Neuron (in vitro differentiated cells): ENCODE data around the gene PAAF1.
"Not testable (repeated sequence)": the region's sequence is repeated elsewhere in the genome, so short reads cannot be mapped to it uniquely, and the experiment has no call there.

Experiments
- H2AFZ ChIP-seq: one replicate; pipeline ENCODE4 v1.6.1; 2013; ENCODE audit warnings: low read depth, mild to moderate bottlenecking, inconsistent platforms, low read length, moderate library complexity
- H3K27me3 ChIP-seq: one replicate; pipeline ENCODE4 v1.6.1; 2013; ENCODE audit warnings: low read length; ENCODE audit not compliant: insufficient read depth
- H3K36me3 ChIP-seq: one replicate; pipeline ENCODE4 v1.6.1; 2013; ENCODE audit warnings: low read length; ENCODE audit not compliant: insufficient read depth
- H3K4me1 ChIP-seq: one replicate; pipeline ENCODE4 v1.6.1; 2013; ENCODE audit warnings: low read length; ENCODE audit not compliant: insufficient read depth
- H3K4me3 ChIP-seq: 2 replicates; pipeline ENCODE4 v1.5.1; 2013; ENCODE audit warnings: mild to moderate bottlenecking, low read length, moderate library complexity
- H3K9me3 ChIP-seq: one replicate; pipeline ENCODE4 v1.6.1; 2013; ENCODE audit warnings: low read length

Gene PAAF1

DNA sequence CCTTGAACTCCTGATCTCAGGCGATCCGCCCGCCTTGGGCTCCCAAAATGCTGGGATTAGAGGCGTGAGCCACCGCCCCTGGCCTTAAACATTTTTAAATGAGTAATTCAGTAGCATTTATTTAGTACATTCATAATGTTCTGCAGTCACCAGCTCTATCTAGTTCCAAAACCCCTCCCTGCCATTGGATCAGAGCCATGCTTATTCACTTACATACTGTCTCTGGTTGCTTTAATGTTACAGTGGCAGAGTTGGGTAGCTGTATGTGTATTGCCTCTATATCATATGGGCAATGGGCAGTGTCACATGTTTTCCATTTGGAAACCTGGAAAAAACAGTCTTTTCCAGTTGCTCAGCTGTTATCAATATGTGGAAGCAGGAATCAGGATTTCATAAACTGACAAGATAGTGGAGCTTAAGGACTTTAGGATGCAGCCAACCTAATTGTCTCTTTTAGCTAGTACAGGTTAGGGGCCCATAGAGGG lies 10.7 kb upstream of the PAAF1 start:
- H3K4me3 ChIP-seq = no peak overlapping the region
- H2AFZ ChIP-seq = no peak overlapping the region
- H3K27me3 ChIP-seq = no peaks in the 10 kb centered on the region
- no peaks in the 10 kb centered on the region for H3K9me3 ChIP-seq
- H3K36me3 ChIP-seq = peaks cover 45% of the 10 kb centered on the region
- peaks cover 5% of the 10 kb centered on the region for H3K4me1 ChIP-seq

- Histone ChIP-seq H3K4me3 (no peak overlapping the region), H3K9me3 (no peaks in the 10 kb centered on the region), H3K36me3 (peaks cover 48% of the 10 kb centered on the region), H3K4me1 (peaks cover 5% of the 10 kb centered on the region), H2AFZ (no peak overlapping the region), H3K27me3 (no peaks in the 10 kb centered on the region)
Observed at GRCh38 chr11:73866586-73866996, 10.2 kb upstream of the PAAF1 start.

- Histone ChIP-seq H2AFZ (no peak overlapping the region), H3K4me3 (no peak overlapping the region), H3K4me1 (peaks cover 5% of the 10 kb centered on the region), H3K36me3 (peaks cover 52% of the 10 kb centered on the region), H3K27me3 (no peaks in the 10 kb centered on the region), H3K9me3 (no peaks in the 10 kb centered on the region)
Observed at GRCh38 chr11:73869332-73869949, 7.4 kb upstream of the PAAF1 start.

DNA sequence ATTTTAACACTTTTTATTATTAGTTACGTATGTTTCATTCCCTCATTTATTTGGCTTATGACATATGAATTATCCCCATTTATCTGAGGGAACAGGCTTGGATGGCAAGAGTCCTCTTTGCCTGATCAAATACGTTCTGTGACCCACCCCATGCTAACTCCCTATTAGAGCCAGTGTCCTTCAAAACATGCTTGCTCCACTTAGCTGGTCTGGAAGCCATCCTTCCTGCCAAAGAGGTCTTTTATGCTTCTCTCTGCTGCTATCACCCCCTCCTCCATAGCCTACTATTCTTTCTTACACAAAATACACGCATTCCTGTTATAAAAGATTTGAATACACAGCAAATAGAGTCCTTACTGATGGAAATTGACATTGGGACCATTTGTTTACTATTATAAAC lies 6.5 kb upstream of the PAAF1 start:
- H3K9me3 ChIP-seq = no peaks in the 10 kb centered on the region
- peaks cover 10% of the 10 kb centered on the region for H3K4me1 ChIP-seq
- no peak overlapping the region for H2AFZ ChIP-seq
- no peaks in the 10 kb centered on the region for H3K27me3 ChIP-seq
- no peak overlapping the region for H3K4me3 ChIP-seq
- H3K36me3 ChIP-seq = peaks cover 52% of the 10 kb centered on the region

- H3K27me3 ChIP-seq = no peaks in the 10 kb centered on the region
- no peak overlapping the region for H3K4me3 ChIP-seq
- H3K9me3 ChIP-seq = no peaks in the 10 kb centered on the region
- peaks cover 16% of the 10 kb centered on the region for H3K4me1 ChIP-seq
- H3K36me3 ChIP-seq = peaks cover 52% of the 10 kb centered on the region
- no peak overlapping the region for H2AFZ ChIP-seq
Observed at GRCh38 chr11:73872749-73873357, 3.9 kb upstream of the PAAF1 start.

DNA sequence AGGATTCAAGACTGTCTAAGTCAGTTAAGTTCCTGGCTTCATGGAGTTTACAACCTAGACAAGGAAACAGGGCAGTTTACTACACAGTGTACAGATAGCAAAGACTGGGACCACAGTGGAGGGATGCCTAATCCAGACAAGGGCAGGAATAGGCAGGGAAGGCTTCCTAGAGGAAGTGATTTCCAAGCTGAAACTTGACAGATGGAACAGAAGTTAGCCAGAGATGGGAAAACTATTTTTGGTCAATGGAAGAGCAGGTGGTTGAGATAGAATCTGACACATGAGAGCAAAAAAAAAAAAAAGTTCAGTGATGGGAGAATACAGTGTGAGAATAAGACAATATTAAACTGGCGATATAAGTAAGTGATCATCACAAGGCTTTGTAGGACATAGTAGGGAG lies 1.4 kb upstream of the PAAF1 start:
- Histone ChIP-seq H3K27me3 (no peaks in the 10 kb centered on the region), H3K36me3 (peaks cover 41% of the 10 kb centered on the region), H2AFZ (no peak overlapping the region), H3K4me1 (peaks cover 17% of the 10 kb centered on the region), H3K9me3 (no peaks in the 10 kb centered on the region), H3K4me3 (peak overlapping the region; percentile 90)

- Histone ChIP-seq H3K36me3 (peaks cover 39% of the 10 kb centered on the region), H3K4me3 (peak overlapping the region; percentile 90), H3K9me3 (no peaks in the 10 kb centered on the region), H3K27me3 (no peaks in the 10 kb centered on the region), H2AFZ (no peak overlapping the region), H3K4me1 (peaks cover 17% of the 10 kb centered on the region)
Observed at GRCh38 chr11:73875840-73876239, 959 bp upstream of the PAAF1 start.

GRCh38 chr11:73878771-73879170 lies 2.0 kb downstream of the PAAF1 start:
- Histone ChIP-seq H3K9me3 (no peaks in the 10 kb centered on the region), H3K4me1 (peaks cover 17% of the 10 kb centered on the region), H3K27me3 (no peaks in the 10 kb centered on the region), H2AFZ (no peak overlapping the region), H3K4me3 (no peak overlapping the region), H3K36me3 (peaks cover 24% of the 10 kb centered on the region)

- H3K4me3 ChIP-seq, H3K27me3 ChIP-seq, H2AFZ ChIP-seq, H3K9me3 ChIP-seq: not testable (repeated sequence)
- Histone ChIP-seq H3K36me3 (peaks cover 22% of the 10 kb centered on the region), H3K4me1 (peaks cover 10% of the 10 kb centered on the region)
Observed at GRCh38 chr11:73880449-73880848, 3.6 kb downstream of the PAAF1 start.

DNA sequence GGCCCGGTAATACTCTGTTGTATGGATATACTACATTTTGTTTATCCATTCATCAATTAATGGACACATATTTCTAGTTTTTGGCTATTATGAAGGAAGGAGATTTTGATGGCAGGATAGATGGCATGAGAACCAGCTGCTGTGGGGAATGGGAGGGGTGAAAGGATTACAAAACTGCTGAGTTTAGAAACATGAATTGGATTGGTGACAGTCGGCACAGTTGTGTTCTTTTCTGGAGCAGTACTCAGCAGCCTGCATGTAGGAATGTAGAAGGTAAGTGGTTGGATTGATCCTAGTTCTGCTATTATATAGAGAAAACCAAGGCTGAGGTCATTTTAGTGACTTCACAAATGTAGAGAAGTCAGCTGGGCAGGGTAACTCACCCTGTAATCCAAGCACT lies 7.1 kb downstream of the PAAF1 start:
- no peak overlapping the region for H3K4me3 ChIP-seq
- peaks cover 2% of the 10 kb centered on the region for H3K9me3 ChIP-seq
- no peak overlapping the region for H2AFZ ChIP-seq
- no peaks in the 10 kb centered on the region for H3K4me1 ChIP-seq
- peaks cover 37% of the 10 kb centered on the region for H3K36me3 ChIP-seq
- H3K27me3 ChIP-seq = no peaks in the 10 kb centered on the region

DNA sequence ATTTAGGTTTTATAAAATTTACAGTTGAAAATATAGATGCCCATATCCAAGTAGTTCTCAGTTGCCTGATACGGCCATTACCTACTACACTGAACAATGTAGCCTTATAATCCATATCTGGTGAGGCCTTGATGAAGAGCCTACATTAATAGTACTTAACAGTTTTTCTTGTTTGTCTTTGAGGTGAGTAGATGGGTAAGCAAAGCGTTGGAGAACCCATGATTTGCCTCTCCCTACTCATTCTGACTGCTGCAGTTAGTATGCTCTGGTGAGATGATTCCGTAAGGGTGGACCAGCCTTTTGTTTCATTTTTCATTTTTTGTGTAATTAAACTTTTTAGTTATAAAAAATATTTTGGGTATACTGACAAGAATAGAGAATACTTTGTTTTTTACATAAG lies 11.4 kb downstream of the PAAF1 start:
- Histone ChIP-seq H3K27me3 (no peaks in the 10 kb centered on the region), H2AFZ (no peak overlapping the region), H3K4me3 (no peak overlapping the region), H3K4me1 (no peaks in the 10 kb centered on the region), H3K36me3 (peaks cover 69% of the 10 kb centered on the region), H3K9me3 (peaks cover 2% of the 10 kb centered on the region)

DNA sequence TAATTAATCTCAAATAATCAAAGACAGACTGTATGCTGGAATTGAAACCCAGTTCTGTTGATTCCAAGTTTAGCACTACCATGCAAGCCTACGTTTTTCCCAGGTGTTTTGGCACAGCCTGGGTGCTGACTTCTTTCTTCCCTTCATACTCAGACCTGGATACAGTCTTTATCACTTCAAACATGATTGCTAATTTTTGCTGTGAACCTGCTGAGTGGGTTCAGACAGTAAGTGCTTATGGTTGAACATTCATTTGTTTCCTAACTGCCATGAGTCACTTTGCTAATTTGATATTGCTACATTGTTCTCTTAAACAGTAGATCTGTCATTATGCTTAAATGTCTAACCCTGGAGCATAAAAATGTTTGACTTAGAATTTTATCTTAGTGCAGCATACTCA lies 12.2 kb downstream of the PAAF1 start:
- no peaks in the 10 kb centered on the region for H3K27me3 ChIP-seq
- H3K4me1 ChIP-seq = no peaks in the 10 kb centered on the region
- H3K36me3 ChIP-seq = peaks cover 67% of the 10 kb centered on the region
- H3K4me3 ChIP-seq = no peak overlapping the region
- no peak overlapping the region for H2AFZ ChIP-seq
- H3K9me3 ChIP-seq = peaks cover 2% of the 10 kb centered on the region

- H3K4me1 ChIP-seq = no peaks in the 10 kb centered on the region
- H2AFZ ChIP-seq = no peak overlapping the region
- H3K27me3 ChIP-seq = no peaks in the 10 kb centered on the region
- peaks cover 64% of the 10 kb centered on the region for H3K36me3 ChIP-seq
- H3K9me3 ChIP-seq = no peaks in the 10 kb centered on the region
- no peak overlapping the region for H3K4me3 ChIP-seq
Observed at GRCh38 chr11:73889536-73889935, 12.7 kb downstream of the PAAF1 start.

- Histone ChIP-seq H2AFZ (no peak overlapping the region), H3K9me3 (no peaks in the 10 kb centered on the region), H3K4me3 (no peak overlapping the region), H3K27me3 (no peaks in the 10 kb centered on the region), H3K36me3 (peaks cover 64% of the 10 kb centered on the region), H3K4me1 (no peaks in the 10 kb centered on the region)
Observed at GRCh38 chr11:73893041-73893440, 16.2 kb downstream of the PAAF1 start.
